Pancreas (tissue), 10 donors: ENCODE data around the gene E2F1. TPM values are rescaled to one million over a fixed set of nuclear protein-coding genes. Genes with fewer than 3 reads are reported as not detected.

ENCODE experiments used
- ATAC-seq, 4 donors: fragments of 200-7000 bp; cut with Tn5 transposase; one replicate each; pipeline versions ENCODE4 v1.8.0 to v1.9.1; 2020; ENCODE audit warnings: mild to moderate bottlenecking in 4 of 4, moderate library complexity in 4 of 4
- DNase-seq, 6 donors: peaks; one replicate each; pipeline ENCODE4 v3.0.0-alpha.2; 2020
- FAIRE-seq: peaks from 2 replicates; lab custom pipeline; 2012; peaks lifted over from hg19 to GRCh38; lab: Jason Lieb, UNC
- H3K27ac ChIP-seq, 4 donors: fragments of 200-600 bp; sonication (generic); 1 replicate in 3 of 4; 2 replicates in 1 of 4; pipeline versions ENCODE4 v1.5.0 to v1.8.0; 2020
- H3K27me3 ChIP-seq, 4 donors: fragments of 200-600 bp; one replicate each; pipeline ENCODE4 v1.8.0; 2021
- H3K36me3 ChIP-seq, 3 donors: fragments of 200-600 bp; sonication (generic) in 1 of 3; one replicate each; pipeline versions ENCODE4 v1.5.0 to v1.8.0; 2020 to 2021
- H3K4me1 ChIP-seq, 3 donors: fragments of 200-600 bp; one replicate each; pipeline ENCODE4 v1.8.0; 2021
- H3K4me3 ChIP-seq, 4 donors: fragments of 200-600 bp; sonication (generic) in 2 of 4; one replicate each; pipeline versions ENCODE4 v1.5.0 to v1.8.0; 2020 to 2021
- H3K9me3 ChIP-seq, 4 donors: fragments of 200-600 bp; one replicate each; pipeline ENCODE4 v1.8.0; 2021
- WGBS, 2 donors: extraction: QIAGEN DNeasy Blood & Tissue Kit; methylation state at CpG; one replicate each; pipeline ENCODE4 v1.1.7; 2013; 5-methylcytosine and 5-hydroxymethylcytosine counted together
- intact Hi-C, 3 donors: fragments of 100-400 bp; cut with DNase I; formaldehyde crosslinking; loops; one replicate each; pipeline versions ENCODE4 v1.11.1 to v1.14.2; 2022
- polyA plus RNA-seq, 2 donors: library from polyadenylated mRNA; stranded (reverse); fragments of 200-250 nt; gene quantifications; one replicate each; pipeline ENCODE4 v1.2.3, GENCODE V29; 2013
- total RNA-seq, 6 donors: library from RNA; stranded (reverse); fragmentation: NEBNext Ultra II Directional in 4 of 6; extraction: Animal tissue kit (Norgen Biotek cat#: 25700) in 4 of 6; gene quantifications; one replicate each; pipeline versions ENCODE4 v1.2.1 to v1.2.4, GENCODE V29; 2021 to 2023
- TF ChIP-seq, protein P1 (sequence below), 4 donors: fragments of 200-600 bp; sonication (generic) in 3 of 4; IDR thresholded peaks; one replicate each; pipeline versions ENCODE4 v1.5.0 to v1.8.0; 2021; ENCODE audit warnings: antibody characterized with exemption in 4 of 4
- donor health status: healthy with polysubstance abuse.
- donor health status: DM: no; HTN: no; CAD: no; lungs with moderate emphysema.
- donor health status: DM: no; HTN: no; CAD: no.
- donor health status: control.
- donor health status: control.
- donor health status: Bipolar disorder and iron deficiency.
- donor health status: DM: yes; HTN: yes; CAD: no.
- donor health status: DM: no; HTN: no; CAD: no.
- donor health status: DM: no; HTN: no; CAD: no.
- donor health status: DM: yes; HTN: yes; CAD: no.

Gene E2F1
- total and polyA plus RNA-seq, 8 donors = 0.23 to 0.92 (median 0.60) TPM

- no peaks in the 10 kb centered on the region for H3K36me3 ChIP-seq
- FAIRE-seq = no peak
- DNase-seq = no peak
- ATAC-seq = no peak
- peaks cover 32 to 40% (median 40%) of the 10 kb centered on the region in 3 donors for H3K4me1 ChIP-seq
- H3K4me3 ChIP-seq = no peak overlapping the region
- WGBS, 2 donors = 79 to 81% methylated on average over 13 of the region's 13 CpGs
- TF ChIP-seq, protein P1, sequence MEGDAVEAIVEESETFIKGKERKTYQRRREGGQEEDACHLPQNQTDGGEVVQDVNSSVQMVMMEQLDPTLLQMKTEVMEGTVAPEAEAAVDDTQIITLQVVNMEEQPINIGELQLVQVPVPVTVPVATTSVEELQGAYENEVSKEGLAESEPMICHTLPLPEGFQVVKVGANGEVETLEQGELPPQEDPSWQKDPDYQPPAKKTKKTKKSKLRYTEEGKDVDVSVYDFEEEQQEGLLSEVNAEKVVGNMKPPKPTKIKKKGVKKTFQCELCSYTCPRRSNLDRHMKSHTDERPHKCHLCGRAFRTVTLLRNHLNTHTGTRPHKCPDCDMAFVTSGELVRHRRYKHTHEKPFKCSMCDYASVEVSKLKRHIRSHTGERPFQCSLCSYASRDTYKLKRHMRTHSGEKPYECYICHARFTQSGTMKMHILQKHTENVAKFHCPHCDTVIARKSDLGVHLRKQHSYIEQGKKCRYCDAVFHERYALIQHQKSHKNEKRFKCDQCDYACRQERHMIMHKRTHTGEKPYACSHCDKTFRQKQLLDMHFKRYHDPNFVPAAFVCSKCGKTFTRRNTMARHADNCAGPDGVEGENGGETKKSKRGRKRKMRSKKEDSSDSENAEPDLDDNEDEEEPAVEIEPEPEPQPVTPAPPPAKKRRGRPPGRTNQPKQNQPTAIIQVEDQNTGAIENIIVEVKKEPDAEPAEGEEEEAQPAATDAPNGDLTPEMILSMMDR (IDR thresholded peaks at IDR 0.05) = no peak
- H3K27me3 ChIP-seq = no peaks in the 10 kb centered on the region
- no peaks in the 10 kb centered on the region for H3K9me3 ChIP-seq
- H3K27ac ChIP-seq = no peak overlapping the region
- intact Hi-C loops = no loop called here
These were observed 34.6 kb downstream of the E2F1 start for GRCh38 chr20:33651562-33652048.

DNA sequence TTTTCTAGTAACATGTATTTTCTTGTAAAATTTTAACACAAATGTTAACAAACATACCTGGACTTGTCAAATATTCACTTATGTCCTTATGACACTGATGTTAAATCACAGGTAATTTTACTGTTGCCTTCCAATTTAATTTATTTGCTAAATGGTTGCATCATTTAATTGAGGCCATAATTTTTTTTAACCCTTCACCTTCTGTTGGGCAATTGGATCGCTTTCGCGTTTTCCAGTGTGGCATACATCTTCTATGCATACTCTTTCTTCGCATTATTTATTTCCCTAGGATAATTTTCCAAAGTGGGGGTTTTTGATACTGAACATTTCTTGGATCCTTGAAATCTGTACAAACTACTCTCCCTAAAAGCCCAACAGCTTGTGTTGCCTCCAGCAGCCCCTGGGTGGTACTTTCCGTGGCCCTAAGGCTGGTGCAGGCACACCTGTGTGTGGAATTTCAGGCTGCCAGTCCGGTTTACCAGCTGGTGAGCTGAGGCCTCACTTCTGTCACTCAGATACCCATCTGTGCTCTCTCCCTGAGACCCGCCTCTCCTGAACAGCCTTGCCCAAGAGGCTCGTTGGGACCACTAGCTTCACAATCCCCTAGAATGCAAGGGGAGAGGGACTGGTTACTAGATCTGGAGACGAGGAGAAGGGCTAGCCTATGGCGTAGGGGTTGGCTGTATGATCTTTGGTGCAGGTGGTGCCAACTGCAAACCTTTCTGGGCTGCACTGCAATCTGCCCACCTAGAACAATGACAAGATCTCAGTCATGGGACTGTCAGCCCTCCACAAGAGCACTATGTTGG, 35.2 kb downstream of the E2F1 start:
- 69 to 75% methylated on average over 10 of the region's 10 CpGs for WGBS, 2 donors
- Histone ChIP-seq H3K27me3 (no peaks in the 10 kb centered on the region), H3K9me3 (no peaks in the 10 kb centered on the region), H3K27ac (no peak overlapping the region), H3K36me3 (no peaks in the 10 kb centered on the region), H3K4me1 (peaks cover 32 to 40% (median 40%) of the 10 kb centered on the region in 3 donors), H3K4me3 (no peak overlapping the region)
- DNase-seq = peak in 3 of 6 donors; percentile 23 to 39 (median 33)
- no peak for ATAC-seq
- no peak for FAIRE-seq
- TF ChIP-seq, protein P1 (IDR thresholded peaks at IDR 0.05) = no peak
- intact Hi-C loops = no loop called here

- 88 to 91% methylated on average over 11 of the region's 11 CpGs for WGBS, 2 donors
- Histone ChIP-seq H3K27ac (no peak overlapping the region), H3K27me3 (no peaks in the 10 kb centered on the region), H3K4me3 (no peak overlapping the region), H3K9me3 (no peaks in the 10 kb centered on the region), H3K4me1 (peaks cover 32 to 39% (median 37%) of the 10 kb centered on the region in 3 donors), H3K36me3 (peaks cover 0 to 4% (median under 1%) of the 10 kb centered on the region in 3 donors)
- ATAC-seq (no peak), DNase-seq (peak in 1 of 6 donors; percentile 43), FAIRE-seq (no peak)
- intact Hi-C loops = no loop called here
- TF ChIP-seq, protein P1 (IDR thresholded peaks at IDR 0.05) = no peak
These were observed 36.0 kb downstream of the E2F1 start for GRCh38 chr20:33650111-33650752.

- Histone ChIP-seq H3K27ac (no peak overlapping the region), H3K9me3 (no peaks in the 10 kb centered on the region), H3K27me3 (no peaks in the 10 kb centered on the region), H3K36me3 (peaks cover 0 to 14% (median 6%) of the 10 kb centered on the region in 3 donors), H3K4me3 (no peak overlapping the region), H3K4me1 (peaks cover 23 to 29% (median 27%) of the 10 kb centered on the region in 3 donors)
- peak in 1 of 4 donors; percentile 18 for ATAC-seq
- intact Hi-C loops = no loop called here
- TF ChIP-seq, protein P1 (IDR thresholded peaks at IDR 0.05) = no peak
- FAIRE-seq = no peak
- 78 to 82% methylated on average over 19 of the region's 19 CpGs for WGBS, 2 donors
- peak in 2 of 6 donors; percentile 20 to 40 for DNase-seq
These were observed 36.9 kb downstream of the E2F1 start for GRCh38 chr20:33649201-33649681.
